ENCODE data around the gene RAPGEF5. TPM values are rescaled to one million over a fixed set of nuclear protein-coding genes. Genes with fewer than 3 reads are reported as not detected.

Gene RAPGEF5
- total and polyA plus RNA-seq, 4 donors: 7.1 to 54.8 (median 13.0) TPM

DNA sequence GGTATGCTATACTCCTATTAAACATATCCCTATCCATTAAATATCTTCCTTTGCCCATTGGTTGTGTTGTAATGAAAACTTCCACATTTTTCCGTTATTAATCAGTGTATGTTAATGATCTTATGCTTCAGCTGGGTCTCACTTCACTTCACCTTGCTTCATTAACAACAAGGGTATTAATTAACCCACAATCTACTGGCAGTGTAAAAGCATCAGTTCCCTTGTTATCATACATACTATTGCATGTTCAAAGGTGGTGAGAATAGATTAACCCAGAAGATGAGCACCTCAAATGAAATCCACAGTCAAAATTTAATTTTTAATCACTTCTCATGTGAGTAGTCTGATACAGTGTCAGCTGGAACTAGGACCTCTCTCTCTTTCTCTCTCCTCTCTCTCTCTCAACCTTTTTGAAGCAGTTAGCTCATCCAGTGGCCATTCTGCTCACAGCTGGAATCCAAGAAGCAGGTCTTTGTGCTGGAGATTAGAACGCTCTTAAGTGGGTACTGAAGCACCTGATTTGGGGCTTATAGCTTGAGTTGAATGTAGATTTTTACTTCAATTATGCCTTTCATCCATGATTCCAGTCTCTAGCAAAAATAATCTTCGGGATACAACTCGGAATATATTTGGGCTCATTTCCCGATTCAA, 172.3 kb downstream of the RAPGEF5 start:
- H3K27me3 ChIP-seq (ENCODE audit: control insufficient read depth in 4 of 4, insufficient read depth in 4 of 4, low read length in 3 of 4): no peaks in the 10 kb centered on the region
- H3K27ac ChIP-seq (ENCODE audit: low read depth in 1 of 2, low read length in 2 of 2): no peak overlapping the region
- H3K36me3 ChIP-seq (ENCODE audit: control insufficient read depth in 4 of 4, insufficient read depth in 3 of 4, low read depth in 1 of 4, low read length in 3 of 4): peaks cover 0 to 10% (median 7%) of the 10 kb centered on the region in 4 donors
- no peak for DNase-seq (ENCODE audit: low spot score)
- no peak overlapping the region for H3K9ac ChIP-seq (ENCODE audit: low read depth in 1 of 2, low read length in 2 of 2)
- peaks cover 0 to 2% (median 0%) of the 10 kb centered on the region in 4 donors for H3K9me3 ChIP-seq (ENCODE audit: control insufficient read depth in 4 of 4, low read length in 3 of 4)
- TF ChIP-seq, protein P1, sequence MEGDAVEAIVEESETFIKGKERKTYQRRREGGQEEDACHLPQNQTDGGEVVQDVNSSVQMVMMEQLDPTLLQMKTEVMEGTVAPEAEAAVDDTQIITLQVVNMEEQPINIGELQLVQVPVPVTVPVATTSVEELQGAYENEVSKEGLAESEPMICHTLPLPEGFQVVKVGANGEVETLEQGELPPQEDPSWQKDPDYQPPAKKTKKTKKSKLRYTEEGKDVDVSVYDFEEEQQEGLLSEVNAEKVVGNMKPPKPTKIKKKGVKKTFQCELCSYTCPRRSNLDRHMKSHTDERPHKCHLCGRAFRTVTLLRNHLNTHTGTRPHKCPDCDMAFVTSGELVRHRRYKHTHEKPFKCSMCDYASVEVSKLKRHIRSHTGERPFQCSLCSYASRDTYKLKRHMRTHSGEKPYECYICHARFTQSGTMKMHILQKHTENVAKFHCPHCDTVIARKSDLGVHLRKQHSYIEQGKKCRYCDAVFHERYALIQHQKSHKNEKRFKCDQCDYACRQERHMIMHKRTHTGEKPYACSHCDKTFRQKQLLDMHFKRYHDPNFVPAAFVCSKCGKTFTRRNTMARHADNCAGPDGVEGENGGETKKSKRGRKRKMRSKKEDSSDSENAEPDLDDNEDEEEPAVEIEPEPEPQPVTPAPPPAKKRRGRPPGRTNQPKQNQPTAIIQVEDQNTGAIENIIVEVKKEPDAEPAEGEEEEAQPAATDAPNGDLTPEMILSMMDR (IDR thresholded peaks at IDR 0.05; ENCODE audit: low read depth, low read length, missing input control): no peak
- no peak for TF ChIP-seq HNF4A (conservative IDR thresholded peaks at IDR 0.05)
- no peak for TF ChIP-seq TAF1 (conservative IDR thresholded peaks at IDR 0.05)
- TF ChIP-seq RAD21 (IDR thresholded peaks at IDR 0.05): no peak
- TF ChIP-seq, protein P2, sequence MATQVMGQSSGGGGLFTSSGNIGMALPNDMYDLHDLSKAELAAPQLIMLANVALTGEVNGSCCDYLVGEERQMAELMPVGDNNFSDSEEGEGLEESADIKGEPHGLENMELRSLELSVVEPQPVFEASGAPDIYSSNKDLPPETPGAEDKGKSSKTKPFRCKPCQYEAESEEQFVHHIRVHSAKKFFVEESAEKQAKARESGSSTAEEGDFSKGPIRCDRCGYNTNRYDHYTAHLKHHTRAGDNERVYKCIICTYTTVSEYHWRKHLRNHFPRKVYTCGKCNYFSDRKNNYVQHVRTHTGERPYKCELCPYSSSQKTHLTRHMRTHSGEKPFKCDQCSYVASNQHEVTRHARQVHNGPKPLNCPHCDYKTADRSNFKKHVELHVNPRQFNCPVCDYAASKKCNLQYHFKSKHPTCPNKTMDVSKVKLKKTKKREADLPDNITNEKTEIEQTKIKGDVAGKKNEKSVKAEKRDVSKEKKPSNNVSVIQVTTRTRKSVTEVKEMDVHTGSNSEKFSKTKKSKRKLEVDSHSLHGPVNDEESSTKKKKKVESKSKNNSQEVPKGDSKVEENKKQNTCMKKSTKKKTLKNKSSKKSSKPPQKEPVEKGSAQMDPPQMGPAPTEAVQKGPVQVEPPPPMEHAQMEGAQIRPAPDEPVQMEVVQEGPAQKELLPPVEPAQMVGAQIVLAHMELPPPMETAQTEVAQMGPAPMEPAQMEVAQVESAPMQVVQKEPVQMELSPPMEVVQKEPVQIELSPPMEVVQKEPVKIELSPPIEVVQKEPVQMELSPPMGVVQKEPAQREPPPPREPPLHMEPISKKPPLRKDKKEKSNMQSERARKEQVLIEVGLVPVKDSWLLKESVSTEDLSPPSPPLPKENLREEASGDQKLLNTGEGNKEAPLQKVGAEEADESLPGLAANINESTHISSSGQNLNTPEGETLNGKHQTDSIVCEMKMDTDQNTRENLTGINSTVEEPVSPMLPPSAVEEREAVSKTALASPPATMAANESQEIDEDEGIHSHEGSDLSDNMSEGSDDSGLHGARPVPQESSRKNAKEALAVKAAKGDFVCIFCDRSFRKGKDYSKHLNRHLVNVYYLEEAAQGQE (IDR thresholded peaks at IDR 0.05): no peak
- TF ChIP-seq NR2F2 (IDR thresholded peaks at IDR 0.05): no peak
- TF ChIP-seq, protein P3, sequence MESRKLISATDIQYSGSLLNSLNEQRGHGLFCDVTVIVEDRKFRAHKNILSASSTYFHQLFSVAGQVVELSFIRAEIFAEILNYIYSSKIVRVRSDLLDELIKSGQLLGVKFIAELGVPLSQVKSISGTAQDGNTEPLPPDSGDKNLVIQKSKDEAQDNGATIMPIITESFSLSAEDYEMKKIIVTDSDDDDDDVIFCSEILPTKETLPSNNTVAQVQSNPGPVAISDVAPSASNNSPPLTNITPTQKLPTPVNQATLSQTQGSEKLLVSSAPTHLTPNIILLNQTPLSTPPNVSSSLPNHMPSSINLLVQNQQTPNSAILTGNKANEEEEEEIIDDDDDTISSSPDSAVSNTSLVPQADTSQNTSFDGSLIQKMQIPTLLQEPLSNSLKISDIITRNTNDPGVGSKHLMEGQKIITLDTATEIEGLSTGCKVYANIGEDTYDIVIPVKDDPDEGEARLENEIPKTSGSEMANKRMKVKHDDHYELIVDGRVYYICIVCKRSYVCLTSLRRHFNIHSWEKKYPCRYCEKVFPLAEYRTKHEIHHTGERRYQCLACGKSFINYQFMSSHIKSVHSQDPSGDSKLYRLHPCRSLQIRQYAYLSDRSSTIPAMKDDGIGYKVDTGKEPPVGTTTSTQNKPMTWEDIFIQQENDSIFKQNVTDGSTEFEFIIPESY (IDR thresholded peaks at IDR 0.05): no peak
- TF ChIP-seq GABPA (IDR thresholded peaks at IDR 0.05 in 1 of 2, conservative IDR thresholded peaks at IDR 0.05 in 1 of 2): no peak
- TF ChIP-seq JUND (IDR thresholded peaks at IDR 0.05): no peak
- TF ChIP-seq FOXA1 (IDR thresholded peaks at IDR 0.05): no peak
- no peak for TF ChIP-seq RXRA (IDR thresholded peaks at IDR 0.05)
- TF ChIP-seq HNF4G (IDR thresholded peaks at IDR 0.05): no peak
- no peak for TF ChIP-seq FOXA2 (IDR thresholded peaks at IDR 0.05)
- no peak for TF ChIP-seq SP1 (IDR thresholded peaks at IDR 0.05)
- H3K4me1 ChIP-seq (ENCODE audit: control insufficient read depth in 4 of 4, insufficient read depth in 4 of 4, low read length in 3 of 4): no peaks in the 10 kb centered on the region
- WGBS: 87% methylated on average over 5 of the region's 5 CpGs
- no peak overlapping the region for H3K4me3 ChIP-seq (ENCODE audit: low read depth in 1 of 3, low read length in 3 of 3)

DNA sequence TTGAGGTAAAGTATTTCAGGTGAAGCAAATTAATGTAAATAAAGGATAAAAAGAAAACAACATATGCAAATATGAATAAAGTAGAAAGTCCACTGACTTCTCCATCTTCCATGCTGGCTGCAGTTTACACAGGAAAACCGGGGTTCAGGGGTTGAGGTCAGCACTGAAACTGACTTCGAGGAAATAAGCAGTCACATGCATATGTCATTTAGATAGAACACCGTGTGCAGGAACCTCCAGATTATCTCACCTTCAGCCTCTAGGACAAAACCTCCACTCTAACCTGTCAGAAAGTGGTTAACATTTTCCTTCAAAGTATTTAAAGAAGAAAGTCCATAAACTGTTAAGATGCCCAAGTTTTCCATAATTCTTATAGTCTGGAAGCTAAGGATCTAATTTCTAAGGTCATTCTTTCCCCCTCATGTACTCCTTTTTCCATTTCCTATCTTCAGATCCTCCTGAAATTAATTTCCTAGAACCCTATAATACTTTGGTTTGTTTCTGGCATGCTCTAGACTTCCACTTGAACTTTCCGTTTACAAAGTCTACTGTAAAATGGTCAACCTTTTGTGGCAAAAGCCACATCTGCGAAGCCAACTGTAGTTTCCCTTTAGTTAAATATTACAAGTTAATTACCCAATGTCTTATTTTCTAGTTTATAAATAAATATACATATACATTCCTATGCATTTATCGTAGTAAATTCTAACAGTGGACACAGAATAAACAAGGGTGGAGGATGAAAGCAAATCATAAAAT, 173.3 kb downstream of the RAPGEF5 start:
- Histone ChIP-seq H3K27ac (ENCODE audit: low read depth in 1 of 2, low read length in 2 of 2) (no peak overlapping the region), H3K36me3 (ENCODE audit: control insufficient read depth in 4 of 4, insufficient read depth in 3 of 4, low read depth in 1 of 4, low read length in 3 of 4) (peaks cover 0 to 10% (median 7%) of the 10 kb centered on the region in 4 donors), H3K4me1 (ENCODE audit: control insufficient read depth in 4 of 4, insufficient read depth in 4 of 4, low read length in 3 of 4) (no peaks in the 10 kb centered on the region), H3K9me3 (ENCODE audit: control insufficient read depth in 4 of 4, low read length in 3 of 4) (peaks cover 0 to 2% (median 0%) of the 10 kb centered on the region in 4 donors), H3K27me3 (ENCODE audit: control insufficient read depth in 4 of 4, insufficient read depth in 4 of 4, low read length in 3 of 4) (no peaks in the 10 kb centered on the region), H3K9ac (ENCODE audit: low read depth in 1 of 2, low read length in 2 of 2) (no peak overlapping the region), H3K4me3 (ENCODE audit: low read depth in 1 of 3, low read length in 3 of 3) (no peak overlapping the region)
- 75% methylated on average over 6 of the region's 6 CpGs for WGBS
- DNase-seq (ENCODE audit: low spot score): no peak
- TF ChIP-seq, protein P1 (IDR thresholded peaks at IDR 0.05; ENCODE audit: low read depth, low read length, missing input control): no peak
- no peak for TF ChIP-seq HNF4G (IDR thresholded peaks at IDR 0.05)
- TF ChIP-seq HNF4A (conservative IDR thresholded peaks at IDR 0.05): no peak
- TF ChIP-seq YY1 (IDR thresholded peaks at IDR 0.05): no peak
- TF ChIP-seq RXRA (IDR thresholded peaks at IDR 0.05): no peak
- no peak for TF ChIP-seq TAF1 (conservative IDR thresholded peaks at IDR 0.05)
- TF ChIP-seq FOXA1 (IDR thresholded peaks at IDR 0.05): no peak
- TF ChIP-seq, protein P2 (IDR thresholded peaks at IDR 0.05): no peak
- no peak for TF ChIP-seq EGR1 (IDR thresholded peaks at IDR 0.05; ENCODE audit: low read depth in 2 of 2)
- no peak for TF ChIP-seq SP1 (IDR thresholded peaks at IDR 0.05)
- TF ChIP-seq NR2F2 (IDR thresholded peaks at IDR 0.05): no peak
